Stimulated activated CD8-positive, alpha-beta memory T cell treated with anti-CD3 and anti-CD28 coated beads, Interleukin-12 subunit alpha, Interleukin-12 subunit beta, amount 100 ng/mL, for 24 hours (primary cell): ENCODE results near the gene CHTOP.

Experiments
- DNase-seq: peaks from one replicate; pipeline ENCODE4 v3.0.0-alpha.2; 2020; ENCODE audit errors: extremely low read depth

CHTOP gene

DNA sequence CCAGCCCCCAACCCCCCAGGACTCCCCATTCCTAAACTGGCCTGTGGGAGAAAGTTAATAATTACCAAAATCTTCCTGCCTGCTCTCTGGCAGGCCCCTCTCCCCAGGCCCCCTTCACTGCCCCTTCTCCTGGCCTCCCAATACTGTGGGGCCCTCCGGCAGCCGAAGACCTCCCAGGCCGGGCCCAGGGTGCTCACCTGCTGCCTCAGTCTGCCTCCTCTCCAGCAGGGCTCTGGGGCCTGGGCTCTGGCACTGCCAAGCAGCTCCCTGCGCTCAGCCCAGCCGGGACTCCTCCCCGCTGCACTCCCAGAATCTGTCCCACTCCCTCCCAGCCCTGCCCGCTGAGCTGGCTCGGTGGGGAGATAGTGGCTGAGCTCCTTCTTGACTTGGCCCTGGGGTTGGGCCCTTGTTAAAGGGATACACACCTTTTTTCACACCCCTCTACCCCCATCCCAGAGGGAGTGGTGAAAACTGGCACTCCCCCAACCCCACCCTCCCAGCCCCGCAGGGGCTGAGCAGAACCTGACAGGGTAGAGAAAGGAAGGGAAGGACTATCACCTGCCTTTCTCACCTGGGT, 21.0 kb upstream of the CHTOP start, which contains the start of gene S100A16:
Gene S100A16, minus strand, starts transcription at position 383 of the 577 bp plus-strand sequence. CDS start 4,986 bp downstream, outside the sequence.
- no peak for DNase-seq

DNA sequence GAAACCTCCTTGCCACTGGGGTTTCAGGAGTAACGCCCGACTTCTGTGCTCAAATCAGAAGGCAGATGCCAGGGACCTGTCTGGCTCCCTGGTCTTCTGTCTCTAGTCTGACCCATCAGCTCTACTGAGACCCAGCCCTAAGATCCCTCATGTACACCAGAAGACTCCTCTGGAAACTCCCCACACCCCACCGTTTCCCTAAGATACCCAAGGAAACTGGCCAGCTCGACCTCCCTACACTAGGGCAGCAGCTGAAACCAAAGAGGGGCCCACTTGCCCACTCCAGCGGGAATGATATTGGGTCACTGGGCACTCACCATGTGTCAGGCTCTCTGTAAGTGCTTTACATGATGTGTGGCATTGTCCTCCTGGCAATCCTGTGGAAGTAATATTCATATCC, 20.5 kb upstream of the CHTOP start:
- DNase-seq: no peak

DNA sequence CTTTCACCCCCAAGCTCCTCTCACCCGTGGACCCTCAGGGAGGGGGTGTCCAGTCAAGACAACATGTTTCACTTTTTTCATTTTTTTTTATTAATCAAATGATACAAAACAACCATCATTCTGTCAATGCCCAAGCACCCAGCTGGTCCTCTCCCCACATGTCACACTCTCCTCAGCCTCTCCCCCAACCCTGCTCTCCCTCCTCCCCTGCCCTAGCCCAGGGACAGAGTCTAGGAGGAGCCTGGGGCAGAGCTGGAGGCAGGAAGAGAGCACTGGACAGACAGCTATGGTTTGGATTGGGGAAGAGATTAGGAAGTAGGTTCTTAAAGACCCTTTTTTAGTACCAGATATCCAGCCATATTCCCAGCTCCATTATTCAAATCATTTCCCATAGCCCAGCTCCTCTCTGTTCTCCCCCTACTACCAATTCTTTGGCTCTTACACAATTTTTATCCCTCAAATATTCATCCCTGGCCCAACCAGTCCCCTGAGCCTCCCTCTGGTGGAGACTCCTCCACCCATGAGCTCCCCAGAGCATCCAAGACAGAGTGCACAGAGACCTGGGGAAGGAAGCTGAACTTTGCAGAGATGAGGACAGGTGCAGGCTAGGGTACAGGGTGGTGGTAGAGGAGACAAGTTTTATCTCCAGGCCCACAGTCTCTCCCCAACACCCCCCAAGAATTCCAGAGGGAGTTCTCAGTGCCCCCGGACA, 19.5 kb upstream of the CHTOP start:
- no peak for DNase-seq

DNA sequence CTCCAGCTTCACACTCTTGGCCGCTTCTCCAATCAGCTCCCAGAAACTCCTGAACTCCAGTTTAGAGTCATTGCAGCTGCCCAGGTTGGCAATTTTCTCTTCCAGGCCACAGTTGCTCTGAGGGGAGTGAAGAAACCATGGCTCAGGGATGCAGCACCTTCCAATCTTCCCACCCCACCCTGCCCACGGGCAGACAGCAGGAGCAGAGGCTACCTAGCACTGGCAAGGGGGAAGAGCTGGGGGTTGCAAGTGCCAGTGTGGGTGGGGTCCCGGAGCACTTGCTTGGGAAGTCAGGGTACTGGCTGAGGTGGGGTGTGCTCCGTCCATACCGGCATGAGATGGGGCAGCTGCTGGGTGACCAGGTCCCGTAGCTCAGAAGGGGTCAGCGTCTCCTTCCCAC, 19.0 kb upstream of the CHTOP start:
- DNase-seq: no peak

DNA sequence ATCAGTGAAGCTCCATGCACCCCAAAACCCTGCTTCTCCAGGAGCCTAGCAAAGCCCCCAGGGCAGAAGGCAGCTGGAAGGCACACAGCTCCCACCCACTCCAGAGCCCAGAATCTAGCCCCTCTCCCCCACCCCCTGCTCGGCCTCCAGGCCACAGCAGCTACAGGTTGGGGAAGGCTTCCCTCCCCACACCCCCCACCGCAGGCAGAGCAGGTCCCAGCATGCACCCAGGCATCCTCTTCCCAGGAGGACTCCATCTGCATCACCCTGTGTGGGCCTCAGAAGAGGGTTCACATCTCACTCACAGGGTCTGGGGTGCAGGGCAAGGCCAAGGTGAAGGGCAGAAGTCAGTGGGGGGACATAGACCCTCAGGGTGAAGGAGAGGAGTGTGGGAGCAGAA, 18.5 kb upstream of the CHTOP start:
- no peak for DNase-seq

DNA sequence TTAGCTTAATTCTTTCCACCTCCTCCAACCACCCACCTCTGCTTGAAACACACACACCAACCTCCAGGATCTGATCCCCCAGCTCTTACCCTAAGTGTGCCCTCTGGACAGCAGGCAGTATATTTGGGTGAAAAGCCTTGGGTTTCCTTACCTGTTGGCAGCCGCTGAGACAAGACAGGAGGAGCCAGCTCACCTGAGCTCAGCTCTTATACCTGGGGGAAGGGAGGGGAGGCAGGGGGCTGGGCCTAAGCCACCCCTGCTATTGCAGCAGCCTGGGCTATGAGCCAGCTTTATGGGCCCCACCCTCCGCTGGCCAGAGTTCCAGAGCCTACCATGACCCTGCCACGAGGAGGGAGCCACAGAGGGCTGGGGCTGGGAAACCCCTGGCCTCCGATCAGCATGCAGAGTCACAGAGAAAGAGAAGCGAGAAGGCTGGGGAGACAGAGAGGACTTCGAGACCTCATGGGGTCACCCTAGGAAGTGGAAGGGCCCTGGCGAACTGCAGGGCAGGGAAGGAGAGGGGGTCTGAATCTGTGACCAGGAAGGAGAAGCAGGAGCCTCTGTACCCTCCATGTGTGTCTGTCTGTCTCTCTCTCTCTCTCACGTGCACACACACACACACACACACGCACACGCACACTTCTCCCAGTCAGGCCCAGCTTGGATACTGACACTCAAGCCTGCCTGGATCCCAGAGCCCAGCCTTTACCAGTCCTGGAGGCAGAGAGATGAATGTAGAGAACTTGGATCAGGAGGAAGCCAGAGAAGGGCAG, 17.5 kb upstream of the CHTOP start, which contains the start of gene S100A14:
Gene S100A14, minus strand, starts transcription at position 182 of the 773 bp plus-strand sequence. CDS start 467 bp downstream, outside the sequence.
- no peak for DNase-seq

DNA sequence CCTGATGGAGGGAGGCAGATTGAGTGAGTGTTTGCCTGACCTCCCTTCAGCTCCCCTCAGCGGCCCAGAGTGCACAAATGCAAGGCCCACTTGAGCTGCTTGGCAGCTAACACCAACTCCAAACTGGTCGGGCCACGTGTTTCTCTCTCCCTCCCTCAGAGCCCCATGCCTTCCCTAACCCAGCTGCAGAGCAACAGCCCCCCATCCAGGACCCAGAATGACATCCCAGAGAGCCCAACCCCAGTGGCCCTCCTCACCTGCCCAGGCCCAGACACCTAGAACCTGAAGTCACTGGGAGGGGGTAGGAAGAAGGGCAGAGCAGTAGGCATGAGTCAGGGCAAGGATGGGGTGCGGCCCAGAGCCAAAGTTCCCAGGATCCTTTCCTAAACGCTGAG, 17.0 kb upstream of the CHTOP start:
- DNase-seq: no peak

DNA sequence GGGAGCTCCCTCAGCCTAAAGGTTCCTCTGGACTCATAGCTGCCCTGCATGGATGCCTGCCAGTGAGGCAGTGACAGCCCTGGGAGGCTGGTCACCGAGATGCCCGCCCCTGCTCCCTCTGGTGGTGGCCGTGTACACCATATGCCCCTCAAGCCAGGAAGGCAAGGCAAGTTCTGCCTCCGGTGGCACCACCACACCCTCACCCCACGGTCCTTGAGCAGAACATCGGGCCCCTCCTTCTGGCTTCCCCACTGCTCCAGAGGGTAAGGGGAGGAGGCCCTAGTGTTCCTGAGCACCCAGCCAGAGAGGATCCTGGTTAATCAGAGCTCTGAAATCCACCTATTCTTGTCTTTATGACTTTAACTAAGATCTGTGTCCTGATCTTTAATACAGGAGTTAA, 16.2 kb upstream of the CHTOP start:
- no peak for DNase-seq

DNA sequence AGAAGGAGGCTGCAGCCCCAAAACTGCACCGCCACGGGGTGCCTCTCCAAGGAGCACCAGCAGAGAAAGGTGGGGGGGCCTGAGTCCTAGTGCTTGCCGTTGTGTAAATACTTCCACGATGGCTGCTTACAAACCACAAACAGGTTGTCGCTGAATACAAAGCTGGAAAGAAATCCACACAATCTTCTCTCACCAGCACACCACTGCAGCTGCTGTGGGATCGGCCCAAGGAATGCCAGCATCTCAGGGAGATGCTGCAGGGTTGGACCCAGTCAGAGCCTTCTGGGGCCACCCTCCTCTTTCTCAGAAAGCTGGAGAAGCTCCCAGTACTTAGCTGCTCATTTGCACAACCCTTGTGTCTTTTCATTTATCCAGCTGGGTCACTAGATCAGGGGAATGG, 14.7 kb upstream of the CHTOP start:
- DNase-seq: no peak

DNA sequence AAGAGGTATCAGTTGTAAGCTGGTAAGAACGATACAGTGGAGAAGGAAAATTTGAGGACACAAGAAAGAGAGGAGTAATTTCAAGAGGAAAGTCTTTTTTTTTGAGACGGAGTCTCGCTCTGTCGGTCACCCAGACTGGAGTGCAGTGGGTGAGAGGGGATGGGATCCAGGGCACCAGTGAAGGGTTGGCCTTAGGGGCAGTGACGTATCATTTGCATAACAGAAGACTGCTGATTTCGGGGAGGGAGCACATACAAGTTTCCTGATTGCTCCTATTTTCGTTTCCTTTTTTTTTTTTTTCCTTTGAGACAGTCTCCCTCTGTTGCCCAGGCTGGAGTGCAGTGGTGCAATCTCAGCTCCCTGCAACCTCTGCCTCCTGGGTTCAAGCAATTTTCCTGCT, 10.8 kb upstream of the CHTOP start:
- DNase-seq: no peak

DNA sequence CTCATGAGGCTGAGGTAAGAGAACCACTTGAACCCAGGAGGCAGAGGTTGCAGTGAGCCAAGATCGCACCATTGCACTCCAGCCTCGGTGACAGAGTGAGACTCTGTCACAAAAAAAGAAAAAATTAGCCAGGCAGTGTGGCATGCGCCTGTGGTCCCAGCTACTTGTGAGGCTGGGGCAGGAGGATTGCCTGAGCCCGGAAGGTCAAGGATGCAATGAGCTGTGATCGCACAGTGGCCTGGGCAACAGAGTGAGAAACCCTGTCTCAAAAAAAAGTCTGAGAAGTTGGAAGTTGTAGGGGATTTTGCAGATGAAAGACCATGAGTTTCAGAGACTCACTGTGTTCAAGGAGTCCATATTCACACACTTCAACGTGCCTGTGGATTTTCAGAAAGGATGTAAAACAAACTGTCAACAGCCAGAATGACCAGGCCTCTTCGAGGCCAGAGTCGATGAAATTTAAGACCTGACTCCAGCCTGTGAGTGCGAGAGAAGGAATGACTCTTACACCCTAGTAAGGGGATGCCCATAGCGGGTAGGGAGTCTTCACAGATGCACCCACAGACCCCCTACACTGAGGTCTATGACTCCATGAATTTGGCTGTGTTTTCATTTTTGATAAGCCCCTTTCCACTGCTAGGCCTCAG, 8.8 kb upstream of the CHTOP start:
- no peak for DNase-seq

DNA sequence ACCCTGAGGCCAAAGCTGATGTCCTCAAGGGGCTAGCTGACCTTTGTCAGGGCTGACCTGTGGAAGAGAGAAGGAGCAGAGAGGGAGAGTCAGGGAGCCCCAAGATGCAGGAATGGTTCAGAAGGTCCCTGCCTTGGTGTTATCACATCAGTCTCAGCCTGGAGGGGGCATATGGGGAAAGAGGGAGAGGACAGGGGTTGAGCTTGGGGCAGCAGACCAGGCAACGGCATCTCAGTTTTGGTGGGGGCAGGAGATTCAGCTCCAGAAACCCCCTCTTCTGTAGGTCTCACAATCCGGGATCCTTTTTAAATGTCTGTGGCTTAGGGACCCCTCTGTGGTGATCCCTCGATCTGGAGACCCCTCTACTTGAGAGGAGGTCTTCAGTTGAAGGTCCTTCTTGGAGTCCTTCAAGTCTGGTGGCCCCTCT, 7.4 kb upstream of the CHTOP start:
- DNase-seq: no peak

DNA sequence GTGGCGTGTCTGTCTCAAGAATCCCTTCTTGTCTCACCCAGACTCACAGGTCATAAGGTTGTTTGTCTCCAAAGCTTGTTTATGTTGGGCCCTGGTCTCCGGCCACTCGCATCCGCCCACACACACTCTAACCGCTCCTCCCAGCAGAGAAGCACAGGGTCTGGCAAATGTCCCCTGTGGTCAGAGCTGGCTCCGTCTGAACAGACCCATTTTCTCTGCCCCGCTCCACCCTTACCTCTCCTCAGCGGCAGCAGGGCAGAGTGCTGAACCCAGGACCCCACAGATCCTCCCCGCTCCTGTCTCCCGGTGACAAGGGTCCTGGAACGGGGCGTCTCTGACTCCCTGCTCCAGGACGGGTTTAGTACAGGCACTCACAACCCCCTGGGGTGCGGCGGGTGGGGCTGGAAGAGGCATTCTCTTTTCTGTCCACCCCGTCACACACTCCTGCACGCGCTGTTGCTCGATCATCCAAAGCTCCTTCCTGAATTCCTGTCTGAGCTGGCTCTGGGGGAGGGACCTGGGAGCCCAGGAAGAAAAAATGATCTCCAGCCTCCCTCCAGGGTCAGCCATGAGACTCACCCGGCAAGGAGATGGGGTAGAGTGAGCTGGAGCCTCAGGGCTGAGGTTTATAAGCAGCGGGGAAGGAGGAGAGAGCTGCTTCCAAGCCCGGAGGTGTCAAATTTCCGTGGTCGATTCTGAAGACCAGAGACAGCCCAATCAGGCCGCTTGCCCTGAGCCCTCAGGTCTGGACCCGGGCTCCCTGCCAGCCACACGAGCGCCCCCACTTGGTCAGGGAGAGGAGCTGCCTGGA, 6.8 kb upstream of the CHTOP start, which contains the start of gene S100A13:
Gene S100A13, minus strand, starts transcription at position 602 of the 811 bp plus-strand sequence. CDS start 1,033 bp downstream, outside the sequence.
- no peak for DNase-seq

DNA sequence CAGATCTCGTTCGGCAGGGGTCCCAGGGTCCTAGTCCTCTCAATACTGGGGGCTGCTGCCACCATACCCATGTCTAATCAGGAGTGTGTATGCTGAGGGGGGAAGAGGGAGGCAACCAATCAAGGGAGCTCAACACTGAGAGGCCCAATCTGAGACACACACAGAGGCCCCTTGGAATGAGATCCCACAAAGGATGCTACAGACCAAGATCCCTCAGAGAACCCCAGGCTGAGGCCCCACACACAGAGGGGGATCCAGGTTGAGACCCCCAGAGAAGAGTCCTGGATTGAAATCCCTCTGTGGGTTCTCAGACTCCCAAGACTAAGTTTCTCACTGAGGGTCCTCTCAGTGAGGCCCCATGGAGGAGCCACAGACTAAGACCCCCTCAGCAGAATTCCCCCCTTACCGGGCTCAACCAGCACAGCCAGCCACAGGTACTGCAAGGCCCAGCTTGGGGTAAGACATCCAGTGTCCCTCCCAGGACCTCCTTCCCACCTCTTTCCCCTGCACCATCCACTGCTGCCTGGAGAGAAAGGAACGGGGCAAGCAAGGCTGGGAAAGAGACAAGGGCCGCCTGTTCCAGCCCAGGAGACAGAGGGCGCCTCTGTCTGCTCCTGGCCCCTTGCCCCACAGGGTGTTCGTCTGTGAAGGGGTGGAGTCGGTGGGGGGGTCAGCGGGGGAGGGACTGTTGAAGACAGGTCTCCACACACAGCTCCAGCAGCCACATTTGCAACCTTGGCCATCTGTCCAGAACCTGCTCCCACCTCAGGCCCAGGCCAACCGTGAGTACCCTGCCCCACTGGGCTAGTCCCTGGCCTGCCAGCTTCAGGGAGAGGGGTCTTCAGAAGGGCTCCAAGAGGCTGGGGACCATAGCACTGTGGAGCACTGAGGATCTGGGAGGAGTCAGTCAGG, 5.9 kb upstream of the CHTOP start, which contains the start of gene S100A1:
Gene S100A1, plus strand, starts transcription at position 720 of the 912 bp plus-strand sequence. CDS start 2,088 bp downstream, outside the sequence.
- no peak for DNase-seq

DNA sequence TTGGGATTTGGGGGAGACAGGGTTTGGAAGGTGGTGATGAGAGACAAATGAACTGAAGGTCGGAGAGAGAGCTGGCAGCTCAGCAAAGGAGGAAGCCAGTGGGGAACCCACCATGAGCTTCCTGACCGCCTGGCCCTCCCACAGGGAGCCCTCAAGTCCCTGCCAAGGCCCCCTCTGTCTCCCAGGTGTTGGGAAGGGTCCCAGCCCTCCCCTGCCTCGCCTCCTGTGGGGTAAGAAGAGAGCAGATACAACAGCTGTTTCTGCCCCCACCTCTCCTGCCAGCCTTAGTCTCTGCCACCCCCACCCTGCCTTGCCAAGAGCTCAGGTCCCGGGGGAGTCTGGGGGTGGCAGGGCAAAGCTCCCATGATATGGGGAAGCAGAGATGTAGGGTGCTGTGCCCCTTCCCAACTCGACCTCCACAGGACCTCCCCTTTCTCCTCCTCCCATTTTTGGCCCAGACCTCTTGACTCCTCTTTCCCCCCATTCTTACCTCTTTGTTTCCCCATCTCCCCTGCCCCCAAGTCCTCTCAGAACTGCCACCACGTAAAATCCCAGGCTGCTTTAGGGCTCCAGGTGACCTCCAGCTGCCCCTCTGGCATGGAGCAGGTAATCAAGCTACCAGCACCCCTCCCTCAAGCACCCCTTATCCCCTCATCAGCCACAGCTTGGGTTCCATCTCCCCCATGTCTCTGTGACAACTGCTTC, 5.1 kb upstream of the CHTOP start:
- no peak for DNase-seq

DNA sequence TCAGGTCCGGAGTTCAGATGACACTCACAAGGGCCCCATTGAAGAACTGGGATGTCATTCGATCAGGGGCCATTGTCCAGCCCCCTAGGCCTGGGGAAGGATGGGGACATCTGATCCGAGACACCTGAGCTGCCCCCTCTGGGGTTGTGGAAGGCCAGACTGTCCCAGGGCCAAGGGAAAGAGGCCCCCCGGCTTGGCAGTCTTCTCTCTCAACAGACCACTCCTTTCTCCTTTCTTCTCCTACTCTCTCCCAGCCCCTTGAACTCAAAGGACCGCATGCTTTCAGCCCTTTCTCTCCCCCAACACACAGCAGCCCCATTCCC, 4.6 kb upstream of the CHTOP start:
- DNase-seq: no peak

DNA sequence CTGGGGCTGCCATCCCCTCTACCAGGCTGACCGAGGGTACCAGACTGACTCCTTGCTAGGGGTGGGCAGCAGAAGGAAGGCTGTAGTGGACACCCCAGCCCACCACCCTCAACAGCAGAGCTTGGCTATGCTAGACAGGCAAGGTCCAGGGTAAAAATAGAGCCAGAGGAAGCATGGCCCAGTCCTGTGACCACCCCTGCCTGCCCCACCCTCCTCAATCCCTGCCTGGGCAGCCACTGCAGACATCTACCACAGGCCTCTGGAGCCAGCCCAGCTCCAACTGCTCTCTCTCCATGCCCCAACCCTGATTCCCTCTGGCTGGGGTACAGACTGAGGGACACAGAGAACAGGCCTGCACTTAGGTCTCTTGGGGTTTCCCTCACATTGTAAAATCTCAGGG, 3.9 kb upstream of the CHTOP start:
- no peak for DNase-seq

DNA sequence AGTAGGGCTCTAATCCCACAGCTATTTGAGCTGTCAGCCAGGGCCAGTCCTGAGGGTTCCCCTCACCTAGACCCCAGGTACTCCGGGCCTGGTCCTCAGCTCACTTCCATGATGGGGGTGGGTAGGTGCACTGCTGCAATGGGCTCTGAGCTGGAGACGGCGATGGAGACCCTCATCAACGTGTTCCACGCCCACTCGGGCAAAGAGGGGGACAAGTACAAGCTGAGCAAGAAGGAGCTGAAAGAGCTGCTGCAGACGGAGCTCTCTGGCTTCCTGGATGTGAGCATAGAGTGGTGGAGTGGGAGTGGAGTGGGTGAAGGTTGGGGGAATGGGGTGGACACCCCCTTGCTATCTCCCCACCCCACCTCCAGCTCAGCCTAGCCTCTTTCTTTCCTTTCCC, 3.5 kb upstream of the CHTOP start:
- no peak for DNase-seq
